HG03565 (cell line): ENCODE results near the gene MAFG.

Experiments
- ATAC-seq: cut with Tn5 transposase; IDR thresholded peaks from one replicate; pipeline ENCODE4 v1.9.1; 2021; ENCODE audit warnings: mild to moderate bottlenecking, moderate library complexity; ENCODE audit not compliant: unreplicated experiment

MAFG gene

DNA sequence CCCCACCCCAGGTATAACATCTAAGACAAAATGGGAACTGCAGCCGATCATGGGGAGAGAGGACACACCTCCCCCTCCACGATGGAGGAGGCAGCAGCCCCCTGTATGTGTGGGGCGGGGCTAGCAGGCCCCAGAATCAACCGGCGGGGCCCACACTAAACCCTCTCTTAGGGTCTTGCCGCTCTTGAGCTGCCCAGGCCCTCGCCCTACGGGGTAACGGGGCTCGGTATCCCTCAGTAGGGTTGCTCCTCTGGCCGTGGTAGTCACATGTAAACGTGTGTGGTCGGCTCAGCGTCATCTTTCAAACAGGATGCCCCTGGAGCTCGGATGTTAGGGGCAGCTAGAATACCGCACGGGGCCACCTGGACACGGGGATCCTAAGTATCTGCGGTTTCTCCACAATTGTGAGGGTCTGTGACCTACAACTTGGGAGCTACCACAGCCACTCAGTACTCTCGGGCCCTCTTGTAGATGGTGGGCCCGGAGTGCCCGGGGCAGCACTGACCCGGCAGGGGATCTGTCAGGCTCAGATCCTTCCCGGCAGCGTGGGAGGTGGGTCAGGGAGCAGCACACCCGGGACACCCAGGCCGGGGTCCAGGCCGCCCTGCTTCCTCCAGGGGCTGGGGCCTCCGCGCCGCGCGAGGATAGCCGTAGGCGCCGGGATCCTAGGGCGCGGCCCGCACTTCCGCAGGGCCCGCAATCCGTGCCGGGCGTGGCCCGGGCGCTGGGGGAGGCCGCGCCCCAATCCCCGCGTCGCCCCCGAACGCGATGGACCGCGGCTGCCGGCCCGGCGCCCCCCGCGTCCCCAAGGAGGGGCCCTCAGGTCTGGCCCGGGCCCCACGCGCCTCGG lies 57.2 kb downstream of the MAFG start:
- ATAC-seq: no peak

DNA sequence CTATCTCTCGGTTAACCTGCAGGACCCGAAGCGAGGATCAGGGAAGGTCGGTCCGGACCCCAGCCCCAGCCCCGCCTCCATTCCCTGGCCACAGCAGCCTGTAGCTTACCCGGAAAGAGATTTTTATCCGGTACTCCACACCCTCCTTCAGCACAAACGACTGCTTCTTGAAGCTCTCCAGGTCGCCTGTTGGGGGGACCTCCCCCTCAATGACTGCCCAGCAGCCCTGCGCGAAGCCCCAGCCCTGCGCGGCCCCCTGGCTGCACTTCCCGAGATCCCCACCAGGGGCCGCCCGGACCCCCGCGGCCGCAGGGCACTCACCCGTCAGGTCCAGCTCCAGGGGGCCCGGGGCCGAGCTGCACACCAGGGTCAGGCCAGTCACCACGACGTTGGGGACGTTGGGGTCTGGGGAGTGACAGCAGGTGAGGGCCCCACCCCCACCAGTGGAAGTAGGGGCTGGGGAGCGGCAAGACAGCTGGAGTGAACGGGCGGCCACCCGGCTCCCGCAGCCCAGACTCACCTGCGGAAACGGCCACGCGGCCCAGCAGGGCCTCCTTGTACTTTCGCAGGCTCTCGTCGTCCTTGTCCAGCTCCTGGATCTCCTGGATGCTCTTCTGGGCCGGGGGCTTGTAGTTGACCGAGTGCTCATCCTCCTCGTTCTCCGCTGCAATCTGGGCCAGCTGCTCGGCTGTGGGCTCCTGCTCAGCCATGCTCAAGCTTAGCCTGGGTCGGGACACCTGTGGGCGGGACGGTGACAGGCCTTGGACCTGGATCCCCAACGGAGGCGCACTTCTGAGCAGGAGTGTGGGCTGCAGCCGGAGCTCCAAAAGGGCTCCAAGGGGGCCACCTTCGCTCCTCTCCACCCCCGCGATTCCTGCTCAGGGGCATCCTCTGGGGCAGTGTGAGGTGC lies 58.1 kb downstream of the MAFG start:
- no peak for ATAC-seq

DNA sequence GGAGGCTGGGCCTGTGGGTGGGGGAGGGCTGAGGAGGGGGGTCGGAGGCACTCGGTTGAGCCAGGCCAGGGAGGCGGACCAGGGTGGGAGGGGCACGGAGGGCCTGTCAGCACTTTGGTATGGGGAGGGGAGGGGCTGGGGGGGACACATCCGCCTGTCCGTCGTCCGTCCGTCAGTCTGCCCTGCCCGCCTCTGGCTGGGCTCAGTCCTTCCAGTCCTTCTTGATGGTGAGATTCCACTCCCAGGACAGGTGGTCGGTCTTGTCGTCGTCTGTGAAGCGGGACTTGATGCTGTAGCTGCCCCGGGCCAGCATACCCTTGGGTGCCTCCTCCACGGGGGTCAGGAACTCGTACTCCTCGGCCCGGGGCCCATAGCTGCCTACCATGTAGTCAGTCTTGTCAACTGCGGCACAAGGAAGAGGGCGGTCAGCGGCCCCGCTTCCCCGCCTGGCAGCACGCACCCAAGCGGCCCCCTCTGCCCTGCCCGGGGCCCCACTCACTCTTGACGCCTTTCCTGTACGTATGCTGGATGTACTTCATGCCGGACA lies 58.8 kb downstream of the MAFG start:
- no peak for ATAC-seq
